ENCODE measurements around the gene SLC39A3. TPM values are rescaled to one million over a fixed set of nuclear protein-coding genes. Genes with fewer than 3 reads are reported as not detected.

SLC39A3 gene
- total and polyA plus RNA-seq, 2 of the 8 experiments (the other 6 are each of a cell fraction or from before 2014, with no cell fraction given): 33.0 to 52.9 TPM

- TF ChIP-seq SAP30 (IDR thresholded peaks at IDR 0.05; ENCODE audit: insufficient read depth, insufficient replicate concordance, low read length): no peak
- TF ChIP-seq, protein P1, sequence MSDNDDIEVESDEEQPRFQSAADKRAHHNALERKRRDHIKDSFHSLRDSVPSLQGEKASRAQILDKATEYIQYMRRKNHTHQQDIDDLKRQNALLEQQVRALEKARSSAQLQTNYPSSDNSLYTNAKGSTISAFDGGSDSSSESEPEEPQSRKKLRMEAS (IDR thresholded peaks at IDR 0.05): no peak
- TF ChIP-seq CEBPB (IDR thresholded peaks at IDR 0.05; ENCODE audit: low read depth, low read length): no peak
- TF ChIP-seq POLR2A (IDR thresholded peaks at IDR 0.05; ENCODE audit: control extremely low read depth in 1 of 2, low read depth in 2 of 2, low read length in 2 of 2): no peak
- TF ChIP-seq ASH2L (IDR thresholded peaks at IDR 0.05; ENCODE audit: low read length): no peak
- no peak for TF ChIP-seq GTF2F1 (IDR thresholded peaks at IDR 0.05; ENCODE audit: borderline replicate concordance, low read depth, low read length)
Observed at GRCh38 chr19:2756921-2757881, 17.4 kb upstream of the SLC39A3 start (continued).

Measured in H1 (cell line).